HL-60 (cell line): Measurements from ENCODE around the gene ZNF780B.

Source experiments
- DNase-seq, 2 experiments: peaks; one replicate each; pipeline ENCODE4 v3.0.0-alpha.2; 2010 to 2020; ENCODE audit warnings: low read depth in 1 of 2, low spot score in 1 of 2
- H3K27ac ChIP-seq: fragments of 250-450 bp; sonication (Bioruptor Pico); replicated peaks from 2 replicates; pipeline ENCODE4 v1.5.1; 2020; ENCODE audit warnings: mild to moderate bottlenecking, moderate library complexity
- H3K27me3 ChIP-seq: fragments of 250-450 bp; sonication (Bioruptor Pico); 2 replicates; pipeline ENCODE4 v1.5.1; 2021; ENCODE audit warnings: mild to moderate bottlenecking, moderate library complexity; ENCODE audit not compliant: insufficient read depth, poor library complexity, severe bottlenecking
- H3K4me3 ChIP-seq: replicated peaks from 2 replicates; pipeline ENCODE4 v1.5.1; 2011; ENCODE audit warnings: mild to moderate bottlenecking, control low read depth, low read length; ENCODE audit not compliant: insufficient read depth
- CTCF ChIP-seq: IDR thresholded peaks from one replicate; pipeline ENCODE4 v1.5.1; 2011; ENCODE audit warnings: low read length, control low read depth, inconsistent platforms; ENCODE audit not compliant: insufficient read depth
- GABPA ChIP-seq: IDR thresholded peaks from 2 replicates; pipeline ENCODE4 v1.6.1; 2012; ENCODE audit warnings: low read depth
- POLR2AphosphoS5 ChIP-seq: IDR thresholded peaks from 2 replicates; pipeline ENCODE4 v1.6.1; 2012; ENCODE audit warnings: low read depth
- SPI1 ChIP-seq: IDR thresholded peaks from 2 replicates; pipeline ENCODE4 v1.6.1; 2012; ENCODE audit warnings: low read depth, mild to moderate bottlenecking, borderline replicate concordance
- long read RNA-seq: library from polyadenylated mRNA; unstranded; transcript quantifications from one replicate; pipeline ENCODE4 v2.0.0, GENCODE V29; 2020
- TF ChIP-seq, protein P1 (sequence below): IDR thresholded peaks from 2 replicates; pipeline ENCODE4 v1.6.1; 2012; ENCODE audit warnings: low read depth; ENCODE audit not compliant: insufficient replicate concordance

ZNF780B gene
- long read RNA-seq, partial matches to known transcripts = 2 of 8 reads
- long read RNA-seq, other reads (novel, unspliced or antisense) = 6 of 8 reads

GRCh38 chr19:40055832-40056504, at the start of gene ZNF780B:
TSS of gene ZNF780B (minus strand) at chr19:40056231. CDS start at chr19:40050332, 5,899 bp downstream.
- Histone ChIP-seq H3K27me3 (no peaks in the 10 kb centered on the region), H3K27ac (peak within 1 kb of the TSS; percentile 72), H3K4me3 (peak within 1 kb of the TSS; percentile 97)
- peak; percentile 68 to 85 for DNase-seq
- TF ChIP-seq CTCF (no peak), POLR2AphosphoS5 (no peak; the same call in 1 of the 2 replicates), GABPA (peak; percentile 91), SPI1 (peak; percentile 69)
- TF ChIP-seq, protein P1, sequence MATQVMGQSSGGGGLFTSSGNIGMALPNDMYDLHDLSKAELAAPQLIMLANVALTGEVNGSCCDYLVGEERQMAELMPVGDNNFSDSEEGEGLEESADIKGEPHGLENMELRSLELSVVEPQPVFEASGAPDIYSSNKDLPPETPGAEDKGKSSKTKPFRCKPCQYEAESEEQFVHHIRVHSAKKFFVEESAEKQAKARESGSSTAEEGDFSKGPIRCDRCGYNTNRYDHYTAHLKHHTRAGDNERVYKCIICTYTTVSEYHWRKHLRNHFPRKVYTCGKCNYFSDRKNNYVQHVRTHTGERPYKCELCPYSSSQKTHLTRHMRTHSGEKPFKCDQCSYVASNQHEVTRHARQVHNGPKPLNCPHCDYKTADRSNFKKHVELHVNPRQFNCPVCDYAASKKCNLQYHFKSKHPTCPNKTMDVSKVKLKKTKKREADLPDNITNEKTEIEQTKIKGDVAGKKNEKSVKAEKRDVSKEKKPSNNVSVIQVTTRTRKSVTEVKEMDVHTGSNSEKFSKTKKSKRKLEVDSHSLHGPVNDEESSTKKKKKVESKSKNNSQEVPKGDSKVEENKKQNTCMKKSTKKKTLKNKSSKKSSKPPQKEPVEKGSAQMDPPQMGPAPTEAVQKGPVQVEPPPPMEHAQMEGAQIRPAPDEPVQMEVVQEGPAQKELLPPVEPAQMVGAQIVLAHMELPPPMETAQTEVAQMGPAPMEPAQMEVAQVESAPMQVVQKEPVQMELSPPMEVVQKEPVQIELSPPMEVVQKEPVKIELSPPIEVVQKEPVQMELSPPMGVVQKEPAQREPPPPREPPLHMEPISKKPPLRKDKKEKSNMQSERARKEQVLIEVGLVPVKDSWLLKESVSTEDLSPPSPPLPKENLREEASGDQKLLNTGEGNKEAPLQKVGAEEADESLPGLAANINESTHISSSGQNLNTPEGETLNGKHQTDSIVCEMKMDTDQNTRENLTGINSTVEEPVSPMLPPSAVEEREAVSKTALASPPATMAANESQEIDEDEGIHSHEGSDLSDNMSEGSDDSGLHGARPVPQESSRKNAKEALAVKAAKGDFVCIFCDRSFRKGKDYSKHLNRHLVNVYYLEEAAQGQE = no peak

GRCh38 chr19:40104754-40105153, 48.7 kb upstream of the ZNF780B start:
- no peak for TF ChIP-seq CTCF
- Histone ChIP-seq H3K27me3 (no peaks in the 10 kb centered on the region), H3K27ac (no peak overlapping the region), H3K4me3 (no peak overlapping the region)
- no peak for DNase-seq

GRCh38 chr19:40103600-40103999, 47.6 kb upstream of the ZNF780B start:
- TF ChIP-seq SPI1 (no peak), CTCF (no peak), POLR2AphosphoS5 (no peak)
- Histone ChIP-seq H3K27me3 (no peaks in the 10 kb centered on the region), H3K27ac (no peak overlapping the region), H3K4me3 (no peak overlapping the region)
- DNase-seq = no peak

DNA sequence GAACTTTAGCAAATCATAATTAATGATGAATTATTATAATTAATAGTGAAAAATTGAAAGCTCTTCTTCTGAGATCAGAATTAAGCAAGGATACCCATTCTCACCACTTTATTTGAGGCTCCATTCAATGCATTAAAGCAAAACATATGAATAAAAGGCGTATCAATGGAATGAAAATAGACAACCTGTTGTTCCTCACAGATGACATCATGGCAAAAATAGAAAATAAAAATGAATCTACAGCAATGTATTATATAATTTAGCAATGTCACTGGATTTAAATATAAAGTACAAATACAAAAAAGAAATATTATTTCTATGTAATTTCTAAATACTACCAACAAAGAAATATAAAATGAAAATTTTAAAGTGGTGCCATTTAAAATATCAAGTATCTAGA, 45.8 kb upstream of the ZNF780B start:
- Histone ChIP-seq H3K27ac (no peak overlapping the region), H3K27me3 (no peaks in the 10 kb centered on the region), H3K4me3 (no peak overlapping the region)
- no peak for DNase-seq
- TF ChIP-seq CTCF (no peak), SPI1 (no peak), POLR2AphosphoS5 (no peak), GABPA (no peak)
- TF ChIP-seq, protein P1 = no peak
